Measurements from ENCODE around the gene SURF2. TPM values are rescaled to one million over a fixed set of nuclear protein-coding genes. Genes with fewer than 3 reads are reported as not detected.

The SURF2 gene
- total and polyA plus RNA-seq, 7 donors: 10.2 to 32.3 (median 18.5) TPM

- H3K27me3 ChIP-seq: no peaks in the 10 kb centered on the region
- no peak overlapping the region for H3K4me3 ChIP-seq
- H3K36me3 ChIP-seq: peaks cover 2 to 62% (median 36%) of the 10 kb centered on the region in 4 donors
- intact Hi-C loops (cut with DNase I): no loop called here
- no peaks in the 10 kb centered on the region for H3K9me3 ChIP-seq
- TF ChIP-seq POLR2A (IDR thresholded peaks at IDR 0.05): no peak
- TF ChIP-seq CTCF (IDR thresholded peaks at IDR 0.05): no peak
- TF ChIP-seq POLR2AphosphoS5 (IDR thresholded peaks at IDR 0.05): no peak
- TF ChIP-seq EP300 (IDR thresholded peaks at IDR 0.05): no peak
- H3K4me1 ChIP-seq: peaks cover 0 to 19% (median 14%) of the 10 kb centered on the region in 4 donors
- 81% methylated on average over 21 of the region's 21 CpGs for WGBS, 2 donors
- DNase-seq: no peak
- H3K27ac ChIP-seq: no peak overlapping the region
These were observed 4.3 kb downstream of the SURF2 start for GRCh38 chr9:133360400-133361393.

- Histone ChIP-seq H3K36me3 (peaks cover 11 to 71% (median 42%) of the 10 kb centered on the region in 4 donors), H3K9me3 (no peaks in the 10 kb centered on the region), H3K4me1 (peaks cover 0 to 16% (median 12%) of the 10 kb centered on the region in 4 donors), H3K27me3 (no peaks in the 10 kb centered on the region), H3K4me3 (no peak overlapping the region), H3K27ac (no peak overlapping the region)
- no peak for TF ChIP-seq EP300 (IDR thresholded peaks at IDR 0.05)
- TF ChIP-seq CTCF (IDR thresholded peaks at IDR 0.05): no peak
- DNase-seq: no peak
- 85 to 88% methylated on average over 13 of the region's 13 CpGs for WGBS, 2 donors
- intact Hi-C loops (cut with DNase I): no loop called here
These were observed 5.2 kb downstream of the SURF2 start for GRCh38 chr9:133361507-133362092.

GRCh38 chr9:133362359-133363044 lies 6.2 kb downstream of the SURF2 start:
- no peak overlapping the region for H3K27ac ChIP-seq
- no peak for DNase-seq
- no peaks in the 10 kb centered on the region for H3K27me3 ChIP-seq
- H3K9me3 ChIP-seq: no peaks in the 10 kb centered on the region
- H3K36me3 ChIP-seq: peaks cover 16 to 78% (median 48%) of the 10 kb centered on the region in 4 donors
- TF ChIP-seq POLR2AphosphoS5 (IDR thresholded peaks at IDR 0.05) (no peak), EP300 (IDR thresholded peaks at IDR 0.05) (no peak), CTCF (IDR thresholded peaks at IDR 0.05) (no peak), POLR2A (IDR thresholded peaks at IDR 0.05) (no peak)
- peaks cover 0 to 12% (median 8%) of the 10 kb centered on the region in 4 donors for H3K4me1 ChIP-seq
- no peak overlapping the region for H3K4me3 ChIP-seq
- 89 to 92% methylated on average over 15 of the region's 15 CpGs for whole genome bisulfite sequencing, 2 donors
- intact Hi-C loops (cut with DNase I): no loop called here

- H3K4me1 ChIP-seq: peaks cover 0 to 47% (median 41%) of the 10 kb centered on the region in 4 donors
- H3K9me3 ChIP-seq: no peaks in the 10 kb centered on the region
- 95% methylated on average over 11 of the region's 11 CpGs for WGBS, 2 donors
- DNase-seq: no peak
- H3K36me3 ChIP-seq: peaks cover 16 to 78% (median 42%) of the 10 kb centered on the region in 4 donors
- no peak for TF ChIP-seq EP300 (IDR thresholded peaks at IDR 0.05)
- TF ChIP-seq POLR2A (IDR thresholded peaks at IDR 0.05): no peak
- TF ChIP-seq CTCF (IDR thresholded peaks at IDR 0.05): no peak
- TF ChIP-seq POLR2AphosphoS5 (IDR thresholded peaks at IDR 0.05): no peak
- no peaks in the 10 kb centered on the region for H3K27me3 ChIP-seq
- no peak overlapping the region for H3K4me3 ChIP-seq
- no peak overlapping the region for H3K27ac ChIP-seq
- intact Hi-C loops (cut with DNase I): no loop called here
These were observed 10.1 kb downstream of the SURF2 start for GRCh38 chr9:133366435-133366834.

Measured in sigmoid colon (tissue), 7 donors.